Mucosa of descending colon (tissue), 3 donors: Measurements from ENCODE around the gene SPIRE1. TPM values are rescaled to one million over a fixed set of nuclear protein-coding genes. Genes with fewer than 3 reads are reported as not detected.

ENCODE experiments used
- ATAC-seq: fragments of 200-7000 bp; cut with Tn5 transposase; one replicate; pipeline ENCODE4 v1.9.1; 2020; ENCODE audit warnings: mild to moderate bottlenecking, moderate library complexity
- DNase-seq, 3 donors: peaks; one replicate each; pipeline ENCODE4 v3.0.0-alpha.2; 2020
- H3K36me3 ChIP-seq: fragments of 200-600 bp; one replicate; pipeline ENCODE4 v1.8.0; 2021; ENCODE audit warnings: low read depth, mild to moderate bottlenecking
- H3K4me1 ChIP-seq: fragments of 200-600 bp; one replicate; pipeline ENCODE4 v1.8.0; 2021; ENCODE audit warnings: low read depth, mild to moderate bottlenecking
- H3K4me3 ChIP-seq: fragments of 200-600 bp; one replicate; pipeline ENCODE4 v1.8.0; 2021; ENCODE audit warnings: mild to moderate bottlenecking
- H3K9me3 ChIP-seq: fragments of 200-600 bp; one replicate; pipeline ENCODE4 v1.8.0; 2021; ENCODE audit warnings: mild to moderate bottlenecking
- CTCF ChIP-seq: fragments of 200-600 bp; IDR thresholded peaks from one replicate; pipeline ENCODE4 v1.8.0; 2022; ENCODE audit warnings: antibody characterized with exemption, mild to moderate bottlenecking
- intact Hi-C, 2 donors: fragments of 100-400 bp; cut with DNase I in 1 of 2; cut with micrococcal nuclease in 1 of 2; formaldehyde crosslinking; loops; one replicate each; pipeline versions ENCODE4 v1.11.0 to v1.11.1; 2022; cut with DNase I, micrococcal nuclease
- total RNA-seq, 3 donors: library from RNA; stranded (reverse); fragmentation: NEBNext Ultra II Directional in 2 of 3; extraction: Animal tissue kit (Norgen Biotek cat#: 25700) in 2 of 3; gene quantifications; one replicate each; pipeline versions ENCODE4 v1.2.1 to v1.2.4, GENCODE V29; 2021 to 2023
- donor health status: DM: no; HTN: no; CAD: no; lungs with moderate emphysema.
- donor health status: DM: no; HTN: no; CAD: no.
- donor health status: DM: no; HTN: yes; CAD: no.

SPIRE1 gene
- total RNA-seq, 3 donors from 2014 or later = 4.7 to 32.8 (median 5.1) TPM

GRCh38 chr18:12464731-12465130, 193.2 kb downstream of the SPIRE1 start:
- no peaks in the 10 kb centered on the region for H3K4me1 ChIP-seq
- no peaks in the 10 kb centered on the region for H3K9me3 ChIP-seq
- ATAC-seq (no peak), DNase-seq (no peak)
- TF ChIP-seq CTCF = no peak
- intact Hi-C loops = no loop called here
- H3K36me3 ChIP-seq = no peaks in the 10 kb centered on the region
- H3K4me3 ChIP-seq = no peak overlapping the region

- DNase-seq (no peak), ATAC-seq (no peak)
- Histone ChIP-seq H3K4me1 (no peaks in the 10 kb centered on the region), H3K9me3 (no peaks in the 10 kb centered on the region), H3K4me3 (no peak overlapping the region), H3K36me3 (no peaks in the 10 kb centered on the region)
- intact Hi-C loops = no loop called here
- no peak for TF ChIP-seq CTCF
Observed at GRCh38 chr18:12463191-12463590, 194.7 kb downstream of the SPIRE1 start.

- intact Hi-C loops = no loop called here
- no peak overlapping the region for H3K4me3 ChIP-seq
- H3K9me3 ChIP-seq = no peaks in the 10 kb centered on the region
- no peaks in the 10 kb centered on the region for H3K4me1 ChIP-seq
- TF ChIP-seq CTCF = no peak
- ATAC-seq (no peak), DNase-seq (no peak)
- no peaks in the 10 kb centered on the region for H3K36me3 ChIP-seq
Observed at GRCh38 chr18:12462242-12462641, 195.7 kb downstream of the SPIRE1 start.

- no peaks in the 10 kb centered on the region for H3K9me3 ChIP-seq
- no peak for DNase-seq
- intact Hi-C loops = no loop called here
- H3K36me3 ChIP-seq = no peaks in the 10 kb centered on the region
- no peak for ATAC-seq
- no peaks in the 10 kb centered on the region for H3K4me1 ChIP-seq
- no peak for TF ChIP-seq CTCF
- H3K4me3 ChIP-seq = no peak overlapping the region
Observed at GRCh38 chr18:12461326-12461725, 196.6 kb downstream of the SPIRE1 start.

- no peaks in the 10 kb centered on the region for H3K4me1 ChIP-seq
- no peak for TF ChIP-seq CTCF
- H3K9me3 ChIP-seq = no peaks in the 10 kb centered on the region
- intact Hi-C loops = no loop called here
- peak in 1 of 3 donors; percentile 4 for DNase-seq
- no peaks in the 10 kb centered on the region for H3K36me3 ChIP-seq
- H3K4me3 ChIP-seq = no peak overlapping the region
- no peak for ATAC-seq
Observed at GRCh38 chr18:12460874-12461273, 197.0 kb downstream of the SPIRE1 start.

- Histone ChIP-seq H3K4me1 (no peaks in the 10 kb centered on the region), H3K36me3 (no peaks in the 10 kb centered on the region), H3K4me3 (no peak overlapping the region), H3K9me3 (no peaks in the 10 kb centered on the region)
- TF ChIP-seq CTCF = no peak
- no peak for ATAC-seq
- intact Hi-C loops = no loop called here
- DNase-seq = no peak
Observed at GRCh38 chr18:12458771-12459170, 199.1 kb downstream of the SPIRE1 start.
